KBM-7 (cell line): ENCODE results near the gene TREM1.
"Not testable (repeated sequence)": the region's sequence is repeated elsewhere in the genome, so short reads cannot be mapped to it uniquely, and the experiment has no call there.

Experiments
- DNase-seq: peaks from one replicate; pipeline ENCODE4 v3.0.0-alpha.2; 2015
- in situ Hi-C: fragments of 300-500 bp; cut with MboI; formaldehyde crosslinking; loops from 2 replicates; pipeline ENCODE4 v1.14.3; 2020; ENCODE audit warnings: low sequenced_read_pairs, low pct_unique_long_range_greater_than_20kb, mixed read lengths

TREM1 gene

DNA sequence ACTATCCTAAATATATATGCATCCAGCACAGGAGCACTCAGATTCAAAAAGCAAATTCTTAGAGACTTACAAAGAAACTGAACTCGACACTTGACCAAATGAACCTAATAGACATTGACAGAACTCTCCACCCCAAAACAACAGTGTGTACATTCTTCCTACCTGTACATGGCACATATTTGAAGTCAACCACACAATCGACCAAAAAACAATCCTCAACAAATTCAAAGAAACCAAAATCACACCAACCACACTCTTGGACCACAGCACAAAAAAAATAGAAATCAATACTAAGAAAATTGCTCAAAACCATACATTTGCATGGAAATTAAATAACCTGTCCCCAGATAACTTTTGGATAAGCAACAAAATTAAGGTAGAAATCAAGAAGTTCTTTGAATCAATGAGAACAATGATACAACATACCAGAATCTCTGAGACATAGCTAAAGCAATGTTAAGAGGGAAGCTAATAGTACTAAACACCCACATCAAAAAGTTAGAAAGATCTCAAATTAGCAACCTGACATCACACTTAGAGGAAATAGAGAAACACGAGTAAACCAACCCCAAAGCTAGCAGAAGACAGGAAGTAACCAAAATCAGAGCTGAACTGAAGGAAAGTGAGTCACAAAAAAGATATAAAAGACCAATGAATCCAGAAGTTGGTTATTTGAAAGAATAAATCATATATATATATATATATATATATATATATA is 12.5 kb upstream of the TREM1 start:
- no peak for DNase-seq
- in situ Hi-C loops: no loop called here

- DNase-seq, in situ Hi-C loops: not testable (repeated sequence)
Measured at GRCh38 chr6:41297248-41297647, 10.8 kb upstream of the TREM1 start.

- no peak for DNase-seq
- in situ Hi-C loops: no loop called here
Measured at GRCh38 chr6:41294214-41294872, 7.9 kb upstream of the TREM1 start.

GRCh38 chr6:41291717-41292116 is 5.2 kb upstream of the TREM1 start:
- no peak for DNase-seq
- in situ Hi-C loops: no loop called here

GRCh38 chr6:41289815-41290214 is 3.3 kb upstream of the TREM1 start:
- DNase-seq: no peak
- in situ Hi-C loops: no loop called here

- no peak for DNase-seq
- in situ Hi-C loops: no loop called here
Measured at GRCh38 chr6:41288754-41289129, 2.3 kb upstream of the TREM1 start.

DNA sequence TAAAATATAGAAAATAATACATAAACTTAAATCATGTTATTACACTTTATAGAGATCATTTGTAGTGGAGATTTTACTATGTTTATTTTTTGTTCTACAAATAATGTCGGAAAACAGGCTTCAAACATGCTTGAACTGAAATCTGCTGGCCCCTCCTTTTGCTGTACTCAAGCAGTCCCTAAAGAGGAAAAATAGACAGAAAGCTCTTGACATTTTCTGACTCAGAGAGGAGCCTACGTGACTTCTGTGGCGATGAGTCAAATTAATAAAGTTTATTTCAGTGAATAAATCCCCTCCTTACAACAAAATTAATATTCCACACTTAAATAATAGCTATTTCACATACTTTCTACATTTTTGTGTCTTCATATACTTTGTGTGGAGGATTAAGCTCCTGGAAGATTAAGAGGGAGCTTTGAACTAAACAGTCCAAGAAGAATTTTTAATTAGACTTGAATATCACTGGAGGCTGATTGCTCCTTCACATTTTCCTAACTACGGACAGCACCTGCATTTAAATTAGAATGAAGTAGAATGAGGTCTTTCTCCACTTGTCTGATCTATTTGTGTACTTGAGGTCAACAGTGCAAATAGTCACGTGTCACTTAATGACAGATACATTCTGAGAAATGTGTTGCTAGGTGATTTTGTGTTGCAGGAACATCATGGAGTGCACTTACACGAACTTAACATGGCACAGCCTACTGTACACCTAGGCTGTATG is 1.7 kb upstream of the TREM1 start:
- no peak for DNase-seq
- in situ Hi-C loops: no loop called here

GRCh38 chr6:41284726-41285125 is 1.8 kb downstream of the TREM1 start:
- no peak for DNase-seq
- in situ Hi-C loops: no loop called here

DNA sequence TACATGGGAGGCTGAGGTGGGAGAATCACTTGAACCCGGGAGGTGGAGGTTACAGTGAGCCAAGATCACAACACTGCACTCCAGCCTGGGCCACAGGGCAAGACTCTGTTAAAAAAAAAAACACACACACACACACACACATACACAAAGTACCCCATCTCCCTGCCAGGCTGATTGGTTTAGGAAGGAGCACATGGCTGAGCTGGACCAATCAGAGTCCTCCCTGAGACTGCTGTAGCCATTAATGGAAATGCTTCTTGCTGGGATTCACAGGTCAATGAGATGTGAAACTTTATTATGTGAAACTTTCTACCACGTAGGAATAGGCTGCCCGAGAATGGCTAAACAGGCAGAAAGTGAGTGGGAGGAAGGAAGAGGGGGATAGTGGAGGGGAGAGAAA is 2.9 kb downstream of the TREM1 start:
- no peak for DNase-seq
- in situ Hi-C loops: no loop called here

DNA sequence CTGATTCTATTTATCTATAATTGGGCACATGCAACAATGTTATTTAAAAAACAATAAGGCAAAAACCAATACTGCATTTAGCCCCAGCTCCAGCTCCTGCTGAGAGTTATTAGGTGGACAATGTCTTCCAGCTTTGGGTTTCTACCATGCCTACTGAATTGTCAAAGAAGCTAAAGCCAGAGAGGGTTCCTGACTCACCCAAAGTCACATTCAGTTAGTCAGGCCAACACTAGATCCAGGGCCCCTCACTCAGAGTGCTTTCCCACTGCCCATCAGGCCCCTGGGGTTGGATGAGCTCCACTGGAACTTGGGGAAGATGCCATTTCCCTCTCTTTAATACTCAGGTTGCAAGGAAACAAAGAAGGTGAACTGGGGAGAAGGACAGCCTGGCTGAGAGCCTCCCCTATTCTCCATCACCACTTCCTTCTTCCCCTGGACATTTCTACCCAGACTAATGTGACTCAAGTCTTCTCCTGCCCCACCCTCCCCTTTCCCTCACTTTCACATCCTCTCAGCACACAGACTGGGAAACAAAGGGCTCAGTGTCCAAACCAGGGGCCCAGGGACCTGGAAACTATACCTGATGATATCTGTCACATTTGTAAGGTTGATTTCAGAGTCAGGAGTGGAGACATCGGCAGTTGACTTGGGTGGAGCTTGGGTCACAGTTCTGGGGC is 6.0 kb downstream of the TREM1 start:
- in situ Hi-C loops: no loop called here
- DNase-seq: no peak

DNA sequence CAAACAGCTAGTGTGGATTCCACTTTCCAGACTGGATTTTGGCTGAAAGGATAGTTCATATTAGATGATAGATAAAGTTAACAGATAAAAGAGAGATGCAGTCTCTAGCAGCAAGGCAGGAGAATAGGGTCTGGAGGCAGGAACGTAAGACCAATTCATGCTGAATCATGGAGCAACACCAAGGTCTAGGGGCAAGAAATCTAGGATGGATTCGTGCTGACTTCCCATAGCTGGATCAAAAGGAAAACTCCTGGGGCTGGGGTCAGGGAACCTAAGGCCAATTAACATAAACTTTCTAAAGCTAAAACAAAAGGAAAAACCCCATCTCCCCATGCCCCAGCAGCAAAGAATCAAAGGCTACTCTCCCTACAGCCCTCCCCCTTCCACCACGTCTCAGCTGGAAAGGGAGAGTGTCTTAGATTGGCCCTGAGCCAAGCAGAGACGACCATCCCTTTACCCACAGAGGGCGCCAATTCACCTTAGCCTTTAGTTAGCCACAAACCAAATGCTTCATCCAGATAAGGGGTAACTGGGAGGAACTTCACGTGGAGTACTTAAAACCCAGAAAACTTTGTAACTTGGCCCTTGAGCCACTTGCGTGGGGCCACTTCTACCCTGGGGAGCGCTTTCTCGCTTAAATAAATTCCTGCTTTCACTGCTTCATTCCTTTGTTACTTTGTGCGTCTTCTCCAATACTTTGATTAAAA is 7.6 kb downstream of the TREM1 start:
- in situ Hi-C loops: no loop called here
- DNase-seq: peak; percentile 91

DNA sequence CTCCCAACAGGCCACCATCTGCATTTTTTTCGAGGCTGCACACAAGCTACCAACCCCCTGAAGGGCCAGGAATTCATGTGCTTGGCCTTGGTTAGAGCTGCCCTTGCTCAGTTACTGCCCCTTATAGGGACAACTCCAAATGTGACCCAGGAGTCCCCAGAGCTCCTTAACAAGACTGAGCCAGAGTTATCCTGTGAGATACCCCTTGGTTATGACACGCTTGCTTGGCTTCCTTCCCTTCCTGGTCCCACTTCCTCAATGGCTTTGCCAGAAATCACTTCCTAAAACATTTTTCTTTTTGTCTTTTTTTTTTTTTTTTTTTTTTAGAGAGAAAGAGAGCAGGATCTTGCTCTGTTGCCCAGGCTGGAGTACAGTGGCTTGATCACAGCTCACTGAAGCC is 8.9 kb downstream of the TREM1 start:
- in situ Hi-C loops: no loop called here
- no peak for DNase-seq

GRCh38 chr6:41275489-41275888 is 11.0 kb downstream of the TREM1 start:
- in situ Hi-C loops: no loop called here

GRCh38 chr6:41274256-41274655 is 12.2 kb downstream of the TREM1 start:
- in situ Hi-C loops: no loop called here
- no peak for DNase-seq

More at GRCh38 chr6:41275489-41275888, 11.0 kb downstream of the TREM1 start:
- DNase-seq: no peak

DNA sequence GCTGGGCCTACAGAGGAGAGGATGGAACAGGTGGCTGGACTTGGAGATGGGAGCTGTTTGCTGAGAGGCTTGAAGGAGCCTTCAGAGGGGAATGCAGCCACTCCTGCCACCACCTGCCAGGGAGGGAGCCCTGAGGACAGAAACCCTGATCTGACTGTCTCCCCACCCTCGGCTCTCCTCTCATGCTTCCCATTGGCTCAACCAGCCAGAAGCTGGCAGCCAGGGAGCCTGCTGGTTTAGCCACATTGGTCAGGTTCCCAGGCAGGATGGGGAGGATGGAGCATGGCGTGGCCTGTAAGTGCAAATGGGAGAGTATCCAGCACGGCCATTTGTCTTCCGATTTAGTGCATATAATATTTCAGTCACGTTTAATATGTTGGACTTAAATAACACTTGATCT is 12.8 kb downstream of the TREM1 start:
- DNase-seq: no peak
- in situ Hi-C loops: no loop called here

GRCh38 chr6:41272591-41273240 is 13.8 kb downstream of the TREM1 start:
- no peak for DNase-seq
- in situ Hi-C loops: no loop called here

DNA sequence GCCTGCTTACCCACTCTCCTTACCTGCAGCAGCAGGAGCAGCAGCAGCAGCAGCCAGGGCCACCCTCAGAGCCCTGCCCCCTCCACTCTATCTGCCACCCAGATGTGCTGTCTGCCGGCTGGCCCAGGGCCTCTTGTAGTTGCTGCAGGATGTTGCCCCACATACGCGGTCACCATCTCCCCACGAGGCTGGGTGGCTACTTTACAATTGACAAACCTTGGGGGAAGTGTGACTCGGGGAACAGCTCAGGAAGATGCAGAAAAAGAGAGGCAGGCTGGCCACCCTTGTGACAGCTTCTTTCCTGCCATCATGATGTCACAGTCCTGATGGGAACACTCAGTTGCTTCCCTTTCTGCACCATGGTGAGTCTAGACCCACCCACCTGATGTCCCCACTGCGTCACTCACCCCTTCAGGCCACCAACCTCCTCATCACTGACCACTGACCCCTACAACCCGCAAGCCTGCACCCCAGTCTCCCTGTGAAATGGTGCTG is 14.5 kb downstream of the TREM1 start:
- in situ Hi-C loops: no loop called here
- DNase-seq: no peak

DNA sequence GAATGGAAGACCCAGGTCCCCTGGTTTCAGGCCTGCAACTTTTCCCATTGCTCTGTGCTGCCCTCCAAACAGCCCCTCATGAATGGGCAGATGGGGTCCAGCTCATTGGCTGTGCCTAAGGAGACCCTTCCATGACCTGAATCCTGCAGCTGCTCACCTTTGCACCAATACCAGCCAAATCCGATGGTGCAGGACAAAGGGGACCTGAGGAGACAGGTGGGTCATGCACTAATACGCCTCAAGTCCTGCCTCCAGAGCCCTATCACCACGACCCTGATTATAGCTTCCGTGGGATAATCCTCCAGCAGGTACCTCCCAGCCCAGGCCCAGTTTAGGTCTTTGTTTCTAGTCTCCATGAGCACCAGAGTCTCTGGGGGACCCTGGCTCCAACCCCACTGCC is 16.8 kb downstream of the TREM1 start:
- in situ Hi-C loops: no loop called here
- no peak for DNase-seq

DNA sequence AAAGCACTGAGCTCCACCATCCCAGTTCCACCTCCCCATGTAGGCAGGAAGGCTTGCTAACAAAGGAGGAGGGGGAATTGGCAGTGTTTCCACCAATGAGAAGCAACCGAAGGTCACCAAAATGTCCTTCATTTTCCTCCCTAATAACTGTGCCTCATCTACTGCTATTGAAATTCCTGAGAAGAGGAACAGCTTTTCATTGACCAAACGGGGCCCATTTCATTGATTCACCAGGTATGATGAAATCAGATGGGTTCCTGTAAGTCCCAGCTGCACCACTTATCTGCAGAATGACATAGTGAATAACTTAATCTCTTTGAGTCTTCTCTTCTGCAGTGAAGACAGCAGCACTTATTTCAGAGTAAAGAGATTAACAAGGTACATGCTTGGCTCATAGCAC is 17.3 kb downstream of the TREM1 start:
- in situ Hi-C loops: no loop called here
- DNase-seq: no peak
